Neural progenitor cell (in vitro differentiated cells): Measurements from ENCODE around the gene WDR35. TPM values are rescaled to one million over a fixed set of nuclear protein-coding genes. Genes with fewer than 3 reads are reported as not detected.

Experiments used
- DNase-seq: peaks from one replicate; pipeline ENCODE4 v3.0.0-alpha.2; 2016; ENCODE audit warnings: low spot score
- H2AFZ ChIP-seq: fragments of 200-600 bp; sonication (generic); replicated peaks from 2 replicates; pipeline ENCODE4 v1.6.1; 2016; ENCODE audit warnings: antibody characterized with exemption
- H3F3A ChIP-seq: fragments of 200-600 bp; sonication (generic); 2 replicates; pipeline ENCODE4 v1.6.1; 2016; ENCODE audit warnings: antibody characterized with exemption, low read depth
- H3K27ac ChIP-seq: fragments of 200-600 bp; sonication (generic); 2 replicates; pipeline ENCODE4 v1.5.1; 2016; ENCODE audit warnings: mild to moderate bottlenecking
- H3K27me3 ChIP-seq: fragments of 200-600 bp; sonication (generic); 2 replicates; pipeline ENCODE4 v1.6.1; 2016; ENCODE audit warnings: mild to moderate bottlenecking, moderate library complexity
- H3K36me3 ChIP-seq: fragments of 200-600 bp; sonication (generic); 2 replicates; pipeline ENCODE4 v1.5.1; 2016
- H3K4me1 ChIP-seq: fragments of 200-600 bp; sonication (generic); 2 replicates; pipeline ENCODE4 v1.6.1; 2016; ENCODE audit warnings: mixed run types
- H3K4me2 ChIP-seq: fragments of 200-600 bp; sonication (generic); 2 replicates; pipeline ENCODE4 v1.6.1; 2016
- H3K4me3 ChIP-seq: fragments of 200-600 bp; sonication (generic); 2 replicates; pipeline ENCODE4 v1.5.1; 2016
- H3K79me2 ChIP-seq: fragments of 200-600 bp; sonication (generic); 2 replicates; pipeline ENCODE4 v1.6.1; 2016; ENCODE audit warnings: low read depth
- H3K9ac ChIP-seq: fragments of 200-600 bp; sonication (generic); 2 replicates; pipeline ENCODE4 v1.6.1; 2016
- H3K9me3 ChIP-seq: fragments of 200-600 bp; sonication (generic); 2 replicates; pipeline ENCODE4 v1.5.1; 2016; ENCODE audit warnings: low read depth
- H4K20me1 ChIP-seq: fragments of 200-600 bp; sonication (generic); 2 replicates; pipeline ENCODE4 v1.6.1; 2016; ENCODE audit warnings: low read depth
- H3K27ac Mint-ChIP-seq: 3 replicates; pipeline ENCODE4 v1.8.0; 2021; ENCODE audit warnings: mixed read lengths
- H3K27me3 Mint-ChIP-seq: 2 replicates; pipeline ENCODE4 v1.8.0; 2022; ENCODE audit warnings: low read depth, mild to moderate bottlenecking, inconsistent platforms, moderate library complexity, mixed read lengths; ENCODE audit not compliant: insufficient read depth
- H3K36me3 Mint-ChIP-seq: 3 replicates; pipeline ENCODE4 v1.8.0; 2021; ENCODE audit warnings: mixed read lengths
- H3K4me1 Mint-ChIP-seq: 3 replicates; pipeline ENCODE4 v1.8.0; 2021; ENCODE audit warnings: mixed read lengths
- H3K4me3 Mint-ChIP-seq: 3 replicates; pipeline ENCODE4 v1.8.0; 2021; ENCODE audit warnings: mild to moderate bottlenecking, moderate library complexity, mixed read lengths
- H3K9me3 Mint-ChIP-seq: 3 replicates; pipeline ENCODE4 v1.8.0; 2020; ENCODE audit warnings: mixed read lengths
- EZH2 ChIP-seq: fragments of 200-600 bp; sonication (generic); IDR thresholded peaks from 2 replicates; pipeline ENCODE4 v1.6.1; 2017; ENCODE audit warnings: antibody characterized with exemption, mild to moderate bottlenecking, moderate library complexity
- EZH2phosphoT487 ChIP-seq: fragments of 200-600 bp; sonication (generic); IDR thresholded peaks from 2 replicates; pipeline ENCODE4 v1.6.1; 2017; ENCODE audit warnings: antibody characterized with exemption
- total RNA-seq: library from RNA; depleted of rRNA; stranded (reverse); fragments of >200 nt; gene quantifications from 2 replicates; pipeline ENCODE4 v1.2.3, GENCODE V29; 2015; ENCODE audit warnings: low replicate concordance
- TF ChIP-seq, protein P1 (sequence below): fragments of 200-600 bp; sonication (generic); IDR thresholded peaks from 2 replicates; pipeline ENCODE4 v1.5.1; 2017; ENCODE audit warnings: antibody characterized with exemption, mild to moderate bottlenecking

The WDR35 gene
- total RNA-seq, 1 donor from 2014 or later: 31.6 TPM

DNA sequence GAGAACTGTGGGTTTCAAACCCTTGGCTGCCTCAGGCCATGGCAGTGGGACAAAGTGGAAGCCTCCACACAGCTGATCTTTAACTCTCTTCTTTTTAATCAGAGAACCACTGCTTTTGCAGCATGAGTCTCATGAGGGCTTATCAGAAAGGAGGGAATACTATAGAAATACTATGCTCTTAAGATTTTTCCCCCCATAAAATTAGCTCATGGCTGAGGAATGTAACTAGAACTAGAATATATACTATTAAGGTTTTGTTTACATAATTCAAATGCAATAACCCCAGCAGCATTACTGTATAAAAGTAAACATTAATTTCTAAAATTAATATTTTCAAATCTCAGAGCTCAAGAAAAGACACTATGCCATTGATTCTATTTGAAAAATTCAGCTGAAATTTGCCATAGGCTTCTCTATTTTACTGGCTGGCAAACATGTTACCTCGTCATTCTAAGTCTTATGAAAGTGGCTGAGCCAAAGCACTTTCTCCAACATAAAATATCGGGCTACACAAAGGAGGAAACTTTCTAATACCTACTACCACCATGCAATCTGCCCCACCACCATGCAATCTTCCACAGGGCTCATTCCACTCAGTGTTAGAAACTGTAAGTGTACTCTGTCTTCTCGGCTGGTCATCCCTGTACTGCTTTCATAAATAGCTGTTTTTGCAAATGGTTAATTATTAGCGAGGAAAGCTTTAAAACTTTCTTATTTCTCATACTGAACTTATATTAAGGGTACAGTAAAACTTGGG, 42.5 kb downstream of the WDR35 start:
- H3K4me1 Mint-ChIP-seq: peaks cover 18% of the 10 kb centered on the region
- no peaks in the 10 kb centered on the region for H3K27me3 Mint-ChIP-seq
- H3K27ac Mint-ChIP-seq: no peak overlapping the region
- H3K9me3 Mint-ChIP-seq: no peaks in the 10 kb centered on the region
- H3K27me3 ChIP-seq: no peaks in the 10 kb centered on the region
- TF ChIP-seq, protein P1, sequence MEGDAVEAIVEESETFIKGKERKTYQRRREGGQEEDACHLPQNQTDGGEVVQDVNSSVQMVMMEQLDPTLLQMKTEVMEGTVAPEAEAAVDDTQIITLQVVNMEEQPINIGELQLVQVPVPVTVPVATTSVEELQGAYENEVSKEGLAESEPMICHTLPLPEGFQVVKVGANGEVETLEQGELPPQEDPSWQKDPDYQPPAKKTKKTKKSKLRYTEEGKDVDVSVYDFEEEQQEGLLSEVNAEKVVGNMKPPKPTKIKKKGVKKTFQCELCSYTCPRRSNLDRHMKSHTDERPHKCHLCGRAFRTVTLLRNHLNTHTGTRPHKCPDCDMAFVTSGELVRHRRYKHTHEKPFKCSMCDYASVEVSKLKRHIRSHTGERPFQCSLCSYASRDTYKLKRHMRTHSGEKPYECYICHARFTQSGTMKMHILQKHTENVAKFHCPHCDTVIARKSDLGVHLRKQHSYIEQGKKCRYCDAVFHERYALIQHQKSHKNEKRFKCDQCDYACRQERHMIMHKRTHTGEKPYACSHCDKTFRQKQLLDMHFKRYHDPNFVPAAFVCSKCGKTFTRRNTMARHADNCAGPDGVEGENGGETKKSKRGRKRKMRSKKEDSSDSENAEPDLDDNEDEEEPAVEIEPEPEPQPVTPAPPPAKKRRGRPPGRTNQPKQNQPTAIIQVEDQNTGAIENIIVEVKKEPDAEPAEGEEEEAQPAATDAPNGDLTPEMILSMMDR: no peak
- TF ChIP-seq EZH2phosphoT487: no peak
- TF ChIP-seq EZH2: no peak
- no peak overlapping the region for H3K4me2 ChIP-seq
- peaks cover 8% of the 10 kb centered on the region for H3K36me3 Mint-ChIP-seq
- no peaks in the 10 kb centered on the region for H3K4me1 ChIP-seq
- H3F3A ChIP-seq: peaks cover 20% of the 10 kb centered on the region
- no peak overlapping the region for H2AFZ ChIP-seq
- peaks cover 3% of the 10 kb centered on the region for H4K20me1 ChIP-seq
- no peak overlapping the region for H3K4me3 Mint-ChIP-seq
- no peaks in the 10 kb centered on the region for H3K36me3 ChIP-seq
- no peak overlapping the region for H3K9ac ChIP-seq
- no peak overlapping the region for H3K27ac ChIP-seq
- no peaks in the 10 kb centered on the region for H3K79me2 ChIP-seq
- H3K4me3 ChIP-seq: no peak overlapping the region
- no peaks in the 10 kb centered on the region for H3K9me3 ChIP-seq
- DNase-seq: no peak

DNA sequence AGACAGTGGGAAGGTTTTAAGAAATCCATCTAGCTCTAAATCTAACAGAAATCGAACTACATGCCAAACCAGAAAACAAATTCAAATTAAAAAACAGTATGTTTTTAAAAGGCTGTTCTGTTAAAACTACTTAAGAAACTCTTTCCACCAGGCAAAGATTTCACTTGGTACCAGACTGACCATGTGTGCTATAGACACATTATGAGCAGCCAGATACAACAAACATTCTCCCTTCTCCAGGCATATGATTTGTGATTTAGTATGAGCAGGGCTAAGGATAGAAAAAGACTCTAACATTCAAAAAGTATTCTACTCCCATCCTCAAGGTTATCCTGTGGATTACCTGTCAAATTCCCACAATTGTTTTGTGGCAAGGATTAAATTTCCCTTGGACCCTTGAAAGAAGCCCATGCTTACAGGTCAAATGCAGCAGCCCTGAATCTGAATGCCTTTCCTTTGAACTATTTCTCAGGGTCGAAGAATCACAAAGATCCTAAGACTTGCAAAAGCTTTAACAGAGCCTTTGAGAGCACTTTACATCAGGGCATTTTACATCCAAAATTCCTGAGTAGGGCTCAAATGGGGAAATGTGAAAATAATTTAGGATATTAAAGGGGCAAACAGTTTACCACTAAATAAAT, 45.6 kb downstream of the WDR35 start:
- Mint-ChIP-seq H3K36me3 (peaks cover 6% of the 10 kb centered on the region), H3K4me3 (no peak overlapping the region), H3K9me3 (no peaks in the 10 kb centered on the region), H3K27me3 (peaks cover 2% of the 10 kb centered on the region), H3K4me1 (peaks cover 18% of the 10 kb centered on the region), H3K27ac (no peak overlapping the region)
- Histone ChIP-seq H3K4me2 (no peak overlapping the region), H3K4me3 (no peak overlapping the region), H4K20me1 (peaks cover 3% of the 10 kb centered on the region), H2AFZ (no peak overlapping the region), H3K36me3 (no peaks in the 10 kb centered on the region), H3K27ac (no peak overlapping the region), H3K27me3 (no peaks in the 10 kb centered on the region), H3K9me3 (no peaks in the 10 kb centered on the region), H3K4me1 (no peaks in the 10 kb centered on the region), H3K79me2 (no peaks in the 10 kb centered on the region), H3F3A (peaks cover 20% of the 10 kb centered on the region), H3K9ac (no peak overlapping the region)
- TF ChIP-seq, protein P1: no peak
- TF ChIP-seq EZH2phosphoT487 (no peak), EZH2 (no peak)
- DNase-seq: no peak

DNA sequence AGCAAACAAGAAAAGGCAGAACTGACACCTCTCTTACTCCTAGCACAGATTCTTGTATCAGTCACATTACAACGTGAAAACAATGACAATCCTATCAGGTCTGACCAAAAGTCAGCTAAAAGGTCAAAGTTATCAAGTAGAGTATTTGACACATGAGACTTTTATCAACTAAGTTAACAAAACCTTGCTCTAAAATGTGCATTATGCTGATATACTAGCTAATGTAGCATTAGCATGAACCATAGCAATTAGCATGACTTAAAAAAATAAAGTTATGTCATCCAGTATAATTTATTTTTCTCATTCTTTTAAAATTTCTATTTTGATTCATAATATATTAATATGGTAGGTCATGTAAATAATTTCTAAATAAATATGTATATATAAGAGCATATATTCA, 46.7 kb downstream of the WDR35 start:
- Histone ChIP-seq H3K27ac (no peak overlapping the region), H3K9ac (no peak overlapping the region), H3K4me3 (no peak overlapping the region), H3K4me1 (no peaks in the 10 kb centered on the region), H3K27me3 (no peaks in the 10 kb centered on the region), H3K9me3 (no peaks in the 10 kb centered on the region), H3K79me2 (no peaks in the 10 kb centered on the region), H4K20me1 (peaks cover 3% of the 10 kb centered on the region), H3K4me2 (no peak overlapping the region), H2AFZ (no peak overlapping the region), H3F3A (peaks cover 20% of the 10 kb centered on the region), H3K36me3 (no peaks in the 10 kb centered on the region)
- Mint-ChIP-seq H3K36me3 (peaks cover 6% of the 10 kb centered on the region), H3K4me3 (no peak overlapping the region), H3K27me3 (peaks cover 2% of the 10 kb centered on the region), H3K4me1 (peaks cover 18% of the 10 kb centered on the region), H3K9me3 (no peaks in the 10 kb centered on the region), H3K27ac (no peak overlapping the region)
- DNase-seq: no peak
- TF ChIP-seq EZH2: no peak
- no peak for TF ChIP-seq EZH2phosphoT487
- TF ChIP-seq, protein P1: no peak
